GM18498 (cell line): ENCODE data around the gene ZNF740.
"Not testable (repeated sequence)": the region's sequence is repeated elsewhere in the genome, so short reads cannot be mapped to it uniquely, and the experiment has no call there.

Experiments used
- ATAC-seq: cut with Tn5 transposase; IDR thresholded peaks from one replicate; pipeline ENCODE4 v1.9.1; 2021; ENCODE audit warnings: mild to moderate bottlenecking, moderate library complexity; ENCODE audit not compliant: unreplicated experiment

ZNF740 gene

GRCh38 chr12:53180220-53180930 lies at the start of gene ZNF740, which contains the start of gene CSAD:
Gene ZNF740, plus strand, starts transcription at chr12:53180722. Its CDS starts 1,262 bp downstream, at chr12:53181984.
Gene CSAD, minus strand, starts transcription at chr12:53180925. Its CDS starts 7,455 bp downstream, at chr12:53173470.
- ATAC-seq = peak; percentile 93

- no peak for ATAC-seq
Measured at GRCh38 chr12:53131844-53132243, 48.7 kb upstream of the ZNF740 start.

- no peak for ATAC-seq
Measured at GRCh38 chr12:53133722-53134121, 46.8 kb upstream of the ZNF740 start.

- no peak for ATAC-seq
Measured at GRCh38 chr12:53143355-53143754, 37.2 kb upstream of the ZNF740 start.

GRCh38 chr12:53145383-53146260 lies 34.9 kb upstream of the ZNF740 start:
- no peak for ATAC-seq

- ATAC-seq = no peak
Measured at GRCh38 chr12:53147181-53147580, 33.3 kb upstream of the ZNF740 start.

- no peak for ATAC-seq
Measured at GRCh38 chr12:53147653-53148052, 32.9 kb upstream of the ZNF740 start.

GRCh38 chr12:53151039-53151438 lies 29.5 kb upstream of the ZNF740 start:
- no peak for ATAC-seq

- ATAC-seq = no peak
Measured at GRCh38 chr12:53152390-53152789, 28.1 kb upstream of the ZNF740 start.

- peak; percentile 66 for ATAC-seq
Measured at GRCh38 chr12:53159195-53159839, 21.2 kb upstream of the ZNF740 start.

GRCh38 chr12:53160000-53160399 lies 20.5 kb upstream of the ZNF740 start:
- no peak for ATAC-seq

- no peak for ATAC-seq
Measured at GRCh38 chr12:53160673-53161072, 19.8 kb upstream of the ZNF740 start.

- ATAC-seq = no peak
Measured at GRCh38 chr12:53161119-53161911, 19.2 kb upstream of the ZNF740 start.

GRCh38 chr12:53163008-53163407 lies 17.5 kb upstream of the ZNF740 start:
- ATAC-seq = not testable (repeated sequence)

- ATAC-seq = no peak
Measured at GRCh38 chr12:53166837-53167236, 13.7 kb upstream of the ZNF740 start.

- no peak for ATAC-seq
Measured at GRCh38 chr12:53169644-53170043, 10.9 kb upstream of the ZNF740 start.

- no peak for ATAC-seq
Measured at GRCh38 chr12:53170215-53170614, 10.3 kb upstream of the ZNF740 start.

- ATAC-seq = no peak
Measured at GRCh38 chr12:53170876-53171724, 9.4 kb upstream of the ZNF740 start.

GRCh38 chr12:53171725-53172329 lies 8.7 kb upstream of the ZNF740 start:
- no peak for ATAC-seq
